WTC11 (cell line): ENCODE measurements around the gene RAMP3. TPM values are rescaled to one million over a fixed set of nuclear protein-coding genes. Genes with fewer than 3 reads are reported as not detected.

Experiments
- ATAC-seq: fragments of 200-7000 bp; cut with Tn5 transposase; 2 replicates; pipeline ENCODE4 v1.10.0; 2021; ENCODE audit warnings: mild to moderate bottlenecking, moderate library complexity
- CTCF ChIA-PET: fragments of 300-600 bp; sonication (Branson Sonifier 250); formaldehyde crosslinking; loops from one replicate; lab custom pipeline; 2021; ENCODE audit warnings: antibody characterized with exemption; lab: Charles Lee
- POLR2A ChIA-PET: fragments of 350-600 bp; sonication (Branson Sonifier 250); formaldehyde crosslinking; loops from one replicate; lab custom pipeline; 2021; ENCODE audit warnings: antibody characterized with exemption; lab: Charles Lee
- DNase-seq: peaks from one replicate; pipeline ENCODE4 v3.0.0; 2021; ENCODE audit warnings: low spot score
- H3K27ac Mint-ChIP-seq: 2 replicates; pipeline ENCODE4 v1.8.0; 2021; ENCODE audit warnings: mixed read lengths
- H3K27me3 Mint-ChIP-seq: 2 replicates; pipeline ENCODE4 v1.8.0; 2021; ENCODE audit warnings: low read depth, mild to moderate bottlenecking, moderate library complexity, mixed read lengths
- H3K36me3 Mint-ChIP-seq: 2 replicates; pipeline ENCODE4 v1.8.0; 2021; ENCODE audit warnings: mixed read lengths
- H3K4me1 Mint-ChIP-seq: 2 replicates; pipeline ENCODE4 v1.8.0; 2022; ENCODE audit warnings: mixed read lengths
- H3K4me3 Mint-ChIP-seq: 2 replicates; pipeline ENCODE4 v1.8.0; 2021; ENCODE audit warnings: mild to moderate bottlenecking, moderate library complexity, mixed read lengths
- H3K9me3 Mint-ChIP-seq: 2 replicates; pipeline ENCODE4 v1.8.0; 2021; ENCODE audit warnings: mixed read lengths
- CBFB ChIP-seq: sonication (generic); formaldehyde crosslinking; IDR thresholded peaks from 2 replicates; pipeline ENCODE4 v1.8.1; 2022; ENCODE audit warnings: mild to moderate bottlenecking, low read depth, missing genetic modification reagents
- FOXP1 ChIP-seq: sonication (generic); formaldehyde crosslinking; IDR thresholded peaks from 2 replicates; pipeline ENCODE4 v1.8.0; 2022; ENCODE audit warnings: missing genetic modification reagents, mild to moderate bottlenecking, moderate library complexity, borderline replicate concordance
- GTF2I ChIP-seq: fragments of 250-450 bp; sonication (Bioruptor Pico); conservative IDR thresholded peaks from 2 replicates; pipeline ENCODE4 v1.4.0; 2021; ENCODE audit warnings: mild to moderate bottlenecking
- JUN ChIP-seq: sonication (generic); formaldehyde crosslinking; IDR thresholded peaks from 2 replicates; pipeline ENCODE4 v1.8.0; 2023; ENCODE audit warnings: mild to moderate bottlenecking, missing genetic modification reagents
- KAT7 ChIP-seq: sonication (generic); formaldehyde crosslinking; IDR thresholded peaks from 2 replicates; pipeline ENCODE4 v1.8.1; 2023; ENCODE audit warnings: missing genetic modification reagents, mild to moderate bottlenecking, borderline replicate concordance
- SMAD4 ChIP-seq: sonication (generic); formaldehyde crosslinking; IDR thresholded peaks from 2 replicates; pipeline ENCODE4 v1.8.0; 2022; ENCODE audit warnings: mild to moderate bottlenecking, missing genetic modification reagents
- TCF7 ChIP-seq: sonication (generic); formaldehyde crosslinking; IDR thresholded peaks from 2 replicates; pipeline ENCODE4 v1.8.0; 2022; ENCODE audit warnings: mild to moderate bottlenecking, low read depth, missing genetic modification reagents, moderate library complexity
- ZBTB21 ChIP-seq: sonication (generic); formaldehyde crosslinking; IDR thresholded peaks from 2 replicates; pipeline ENCODE4 v1.8.1; 2023; ENCODE audit warnings: mild to moderate bottlenecking, missing genetic modification reagents, borderline replicate concordance
- ZNF121 ChIP-seq: sonication (generic); formaldehyde crosslinking; IDR thresholded peaks from 2 replicates; pipeline ENCODE4 v1.8.0; 2023; ENCODE audit warnings: missing genetic modification reagents
- ZNF416 ChIP-seq: fragments of 250-450 bp; sonication (Bioruptor Pico); IDR thresholded peaks from 2 replicates; pipeline ENCODE4 v1.9.0; 2021; ENCODE audit warnings: mild to moderate bottlenecking, inconsistent platforms
- ZNF671 ChIP-seq: fragments of 250-450 bp; sonication (Bioruptor Pico); IDR thresholded peaks from 2 replicates; pipeline ENCODE4 v1.8.0; 2021; ENCODE audit warnings: mild to moderate bottlenecking
- total RNA-seq: library from RNA; stranded (reverse); gene quantifications from 3 replicates; pipeline ENCODE4 v1.2.3, GENCODE V29; 2021
- TF ChIP-seq, protein P1 (sequence below): sonication (generic); formaldehyde crosslinking; conservative IDR thresholded peaks from 2 replicates; pipeline ENCODE4 v1.8.1; 2023; ENCODE audit warnings: mild to moderate bottlenecking, low read depth, missing genetic modification reagents, moderate library complexity
- TF ChIP-seq, protein P2 (sequence below): fragments of 250-450 bp; sonication (Bioruptor Pico); IDR thresholded peaks from 2 replicates; pipeline ENCODE4 v1.9.0; 2021; ENCODE audit warnings: moderate library complexity, mild to moderate bottlenecking, inconsistent platforms, borderline replicate concordance
- TF ChIP-seq, protein P3 (sequence below): fragments of 250-450 bp; sonication (Bioruptor Pico); IDR thresholded peaks from 2 replicates; pipeline ENCODE4 v1.9.0; 2021; ENCODE audit warnings: mild to moderate bottlenecking
- TF ChIP-seq, protein P4 (sequence below): sonication (generic); formaldehyde crosslinking; IDR thresholded peaks from 2 replicates; pipeline ENCODE4 v1.8.1; 2023; ENCODE audit warnings: mild to moderate bottlenecking, moderate library complexity, missing genetic modification reagents
- TF ChIP-seq, protein P5 (sequence below): sonication (generic); formaldehyde crosslinking; IDR thresholded peaks from 2 replicates; pipeline ENCODE4 v1.8.1; 2022; ENCODE audit warnings: mild to moderate bottlenecking, moderate library complexity, missing genetic modification reagents
- TF ChIP-seq, protein P6 (sequence below): sonication (generic); formaldehyde crosslinking; IDR thresholded peaks from 2 replicates; pipeline ENCODE4 v1.8.1; 2023; ENCODE audit warnings: mild to moderate bottlenecking, missing genetic modification reagents, moderate library complexity
- TF ChIP-seq, protein P7 (sequence below): sonication (generic); formaldehyde crosslinking; conservative IDR thresholded peaks from 2 replicates; pipeline ENCODE4 v1.8.1; 2022; ENCODE audit warnings: mild to moderate bottlenecking, missing genetic modification reagents

Gene RAMP3
- total RNA-seq, 1 experiment from 2014 or later: 0.85 TPM

DNA sequence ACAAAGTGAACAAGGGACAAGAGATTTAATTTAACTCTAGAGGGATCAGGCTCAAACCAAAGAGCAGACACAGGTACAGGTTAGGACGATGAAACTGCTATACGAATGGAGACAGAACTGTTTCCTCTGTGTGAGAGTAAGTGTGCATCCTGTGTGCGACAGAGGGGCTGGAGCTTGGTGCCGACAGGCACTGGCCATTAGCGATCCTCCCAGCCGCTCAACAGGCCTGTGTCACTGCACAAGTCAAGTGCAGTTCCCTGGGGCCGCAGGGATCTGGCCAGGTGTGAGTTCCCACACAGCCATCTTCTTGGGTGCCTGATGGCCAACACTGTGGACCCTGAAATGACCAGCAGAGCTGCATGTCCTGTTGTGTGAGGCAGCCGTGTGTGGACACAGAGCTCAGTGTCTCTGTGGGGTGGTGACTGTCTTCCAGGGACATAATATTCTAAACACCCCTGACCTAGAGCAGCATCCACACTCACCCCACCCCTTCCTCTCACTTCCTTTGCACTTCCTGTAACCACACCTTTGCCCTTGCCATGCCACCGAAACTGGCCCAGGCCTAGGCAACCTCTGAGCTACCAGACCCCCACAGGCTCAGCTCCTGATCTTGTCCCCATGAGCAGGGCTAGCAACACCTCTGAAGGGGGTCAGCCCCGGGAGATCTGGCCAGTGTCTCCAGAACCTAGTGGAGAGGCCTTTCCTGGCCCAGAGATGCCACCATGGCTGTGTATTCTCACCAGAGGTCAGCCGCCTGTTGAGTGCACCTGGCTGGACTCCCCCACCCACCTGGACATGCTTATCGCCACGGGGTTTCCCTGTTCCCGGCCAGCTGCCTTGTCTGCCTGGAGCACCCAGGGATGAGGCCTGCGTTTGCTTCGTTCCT is 34.4 kb upstream of the RAMP3 start:
- DNase-seq (no peak), ATAC-seq (no peak)
- H3K4me1 Mint-ChIP-seq: peaks cover 12% of the 10 kb centered on the region
- CTCF ChIA-PET: interaction anchor here (1.2 to 2.7 kb wide), 2 partner anchors 13 to 149 kb away, joined by 5 to 23 read pairs; no protein-coding TSS in a partner anchor
- H3K9me3 Mint-ChIP-seq: no peaks in the 10 kb centered on the region
- POLR2A ChIA-PET: interaction anchor here (0.7 kb wide), 1 partner anchor 343 kb away, joined by 4 read pairs; no protein-coding TSS in a partner anchor
- no peak overlapping the region for H3K4me3 Mint-ChIP-seq
- H3K36me3 Mint-ChIP-seq: no peaks in the 10 kb centered on the region
- H3K27me3 Mint-ChIP-seq: no peaks in the 10 kb centered on the region
- H3K27ac Mint-ChIP-seq: no peak overlapping the region
- TF ChIP-seq, protein P1, sequence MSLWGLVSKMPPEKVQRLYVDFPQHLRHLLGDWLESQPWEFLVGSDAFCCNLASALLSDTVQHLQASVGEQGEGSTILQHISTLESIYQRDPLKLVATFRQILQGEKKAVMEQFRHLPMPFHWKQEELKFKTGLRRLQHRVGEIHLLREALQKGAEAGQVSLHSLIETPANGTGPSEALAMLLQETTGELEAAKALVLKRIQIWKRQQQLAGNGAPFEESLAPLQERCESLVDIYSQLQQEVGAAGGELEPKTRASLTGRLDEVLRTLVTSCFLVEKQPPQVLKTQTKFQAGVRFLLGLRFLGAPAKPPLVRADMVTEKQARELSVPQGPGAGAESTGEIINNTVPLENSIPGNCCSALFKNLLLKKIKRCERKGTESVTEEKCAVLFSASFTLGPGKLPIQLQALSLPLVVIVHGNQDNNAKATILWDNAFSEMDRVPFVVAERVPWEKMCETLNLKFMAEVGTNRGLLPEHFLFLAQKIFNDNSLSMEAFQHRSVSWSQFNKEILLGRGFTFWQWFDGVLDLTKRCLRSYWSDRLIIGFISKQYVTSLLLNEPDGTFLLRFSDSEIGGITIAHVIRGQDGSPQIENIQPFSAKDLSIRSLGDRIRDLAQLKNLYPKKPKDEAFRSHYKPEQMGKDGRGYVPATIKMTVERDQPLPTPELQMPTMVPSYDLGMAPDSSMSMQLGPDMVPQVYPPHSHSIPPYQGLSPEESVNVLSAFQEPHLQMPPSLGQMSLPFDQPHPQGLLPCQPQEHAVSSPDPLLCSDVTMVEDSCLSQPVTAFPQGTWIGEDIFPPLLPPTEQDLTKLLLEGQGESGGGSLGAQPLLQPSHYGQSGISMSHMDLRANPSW (CRISPR knock-in tag): no peak
- TF ChIP-seq TCF7 (no peak), JUN (CRISPR knock-in tag) (no peak), ZBTB21 (CRISPR knock-in tag) (no peak), ZNF671 (CRISPR knock-in tag) (no peak), CBFB (CRISPR knock-in tag) (no peak), SMAD4 (no peak), GTF2I (no peak), FOXP1 (CRISPR knock-in tag) (no peak), ZNF416 (CRISPR knock-in tag) (no peak), ZNF121 (CRISPR knock-in tag) (no peak), KAT7 (no peak)
- TF ChIP-seq, protein P2, sequence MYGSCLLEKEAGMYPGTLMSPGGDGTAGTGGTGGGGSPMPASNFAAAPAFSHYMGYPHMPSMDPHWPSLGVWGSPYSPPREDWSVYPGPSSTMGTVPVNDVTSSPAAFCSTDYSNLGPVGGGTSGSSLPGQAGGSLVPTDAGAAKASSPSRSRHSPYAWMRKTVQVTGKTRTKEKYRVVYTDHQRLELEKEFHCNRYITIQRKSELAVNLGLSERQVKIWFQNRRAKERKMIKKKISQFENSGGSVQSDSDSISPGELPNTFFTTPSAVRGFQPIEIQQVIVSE: no peak
- TF ChIP-seq, protein P3, sequence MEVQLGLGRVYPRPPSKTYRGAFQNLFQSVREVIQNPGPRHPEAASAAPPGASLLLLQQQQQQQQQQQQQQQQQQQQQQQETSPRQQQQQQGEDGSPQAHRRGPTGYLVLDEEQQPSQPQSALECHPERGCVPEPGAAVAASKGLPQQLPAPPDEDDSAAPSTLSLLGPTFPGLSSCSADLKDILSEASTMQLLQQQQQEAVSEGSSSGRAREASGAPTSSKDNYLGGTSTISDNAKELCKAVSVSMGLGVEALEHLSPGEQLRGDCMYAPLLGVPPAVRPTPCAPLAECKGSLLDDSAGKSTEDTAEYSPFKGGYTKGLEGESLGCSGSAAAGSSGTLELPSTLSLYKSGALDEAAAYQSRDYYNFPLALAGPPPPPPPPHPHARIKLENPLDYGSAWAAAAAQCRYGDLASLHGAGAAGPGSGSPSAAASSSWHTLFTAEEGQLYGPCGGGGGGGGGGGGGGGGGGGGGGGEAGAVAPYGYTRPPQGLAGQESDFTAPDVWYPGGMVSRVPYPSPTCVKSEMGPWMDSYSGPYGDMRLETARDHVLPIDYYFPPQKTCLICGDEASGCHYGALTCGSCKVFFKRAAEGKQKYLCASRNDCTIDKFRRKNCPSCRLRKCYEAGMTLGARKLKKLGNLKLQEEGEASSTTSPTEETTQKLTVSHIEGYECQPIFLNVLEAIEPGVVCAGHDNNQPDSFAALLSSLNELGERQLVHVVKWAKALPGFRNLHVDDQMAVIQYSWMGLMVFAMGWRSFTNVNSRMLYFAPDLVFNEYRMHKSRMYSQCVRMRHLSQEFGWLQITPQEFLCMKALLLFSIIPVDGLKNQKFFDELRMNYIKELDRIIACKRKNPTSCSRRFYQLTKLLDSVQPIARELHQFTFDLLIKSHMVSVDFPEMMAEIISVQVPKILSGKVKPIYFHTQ: no peak
- TF ChIP-seq, protein P4, sequence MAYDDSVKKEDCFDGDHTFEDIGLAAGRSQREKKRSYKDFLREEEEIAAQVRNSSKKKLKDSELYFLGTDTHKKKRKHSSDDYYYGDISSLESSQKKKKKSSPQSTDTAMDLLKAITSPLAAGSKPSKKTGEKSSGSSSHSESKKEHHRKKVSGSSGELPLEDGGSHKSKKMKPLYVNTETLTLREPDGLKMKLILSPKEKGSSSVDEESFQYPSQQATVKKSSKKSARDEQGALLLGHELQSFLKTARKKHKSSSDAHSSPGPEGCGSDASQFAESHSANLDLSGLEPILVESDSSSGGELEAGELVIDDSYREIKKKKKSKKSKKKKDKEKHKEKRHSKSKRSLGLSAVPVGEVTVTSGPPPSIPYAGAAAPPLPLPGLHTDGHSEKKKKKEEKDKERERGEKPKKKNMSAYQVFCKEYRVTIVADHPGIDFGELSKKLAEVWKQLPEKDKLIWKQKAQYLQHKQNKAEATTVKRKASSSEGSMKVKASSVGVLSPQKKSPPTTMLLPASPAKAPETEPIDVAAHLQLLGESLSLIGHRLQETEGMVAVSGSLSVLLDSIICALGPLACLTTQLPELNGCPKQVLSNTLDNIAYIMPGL (CRISPR knock-in tag): no peak
- TF ChIP-seq, protein P5, sequence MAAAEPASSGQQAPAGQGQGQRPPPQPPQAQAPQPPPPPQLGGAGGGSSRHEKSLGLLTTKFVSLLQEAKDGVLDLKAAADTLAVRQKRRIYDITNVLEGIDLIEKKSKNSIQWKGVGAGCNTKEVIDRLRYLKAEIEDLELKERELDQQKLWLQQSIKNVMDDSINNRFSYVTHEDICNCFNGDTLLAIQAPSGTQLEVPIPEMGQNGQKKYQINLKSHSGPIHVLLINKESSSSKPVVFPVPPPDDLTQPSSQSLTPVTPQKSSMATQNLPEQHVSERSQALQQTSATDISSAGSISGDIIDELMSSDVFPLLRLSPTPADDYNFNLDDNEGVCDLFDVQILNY (CRISPR knock-in tag): no peak
- TF ChIP-seq, protein P6, sequence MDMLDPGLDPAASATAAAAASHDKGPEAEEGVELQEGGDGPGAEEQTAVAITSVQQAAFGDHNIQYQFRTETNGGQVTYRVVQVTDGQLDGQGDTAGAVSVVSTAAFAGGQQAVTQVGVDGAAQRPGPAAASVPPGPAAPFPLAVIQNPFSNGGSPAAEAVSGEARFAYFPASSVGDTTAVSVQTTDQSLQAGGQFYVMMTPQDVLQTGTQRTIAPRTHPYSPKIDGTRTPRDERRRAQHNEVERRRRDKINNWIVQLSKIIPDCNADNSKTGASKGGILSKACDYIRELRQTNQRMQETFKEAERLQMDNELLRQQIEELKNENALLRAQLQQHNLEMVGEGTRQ (CRISPR knock-in tag): no peak
- TF ChIP-seq, protein P7, sequence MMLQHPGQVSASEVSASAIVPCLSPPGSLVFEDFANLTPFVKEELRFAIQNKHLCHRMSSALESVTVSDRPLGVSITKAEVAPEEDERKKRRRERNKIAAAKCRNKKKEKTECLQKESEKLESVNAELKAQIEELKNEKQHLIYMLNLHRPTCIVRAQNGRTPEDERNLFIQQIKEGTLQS: no peak
